Choroid plexus epithelial cell (primary cell): ENCODE measurements around the gene TK2.
"Not testable (repeated sequence)": the region's sequence is repeated elsewhere in the genome, so short reads cannot be mapped to it uniquely, and the experiment has no call there.

Experiments used
- DNase-seq: peaks from one replicate; pipeline ENCODE4 v3.0.0-alpha.2; 2010; ENCODE audit warnings: low read depth
- H3K4me3 ChIP-seq: 2 replicates; pipeline ENCODE4 v1.5.1; 2011; ENCODE audit warnings: low read depth, mild to moderate bottlenecking, control low read depth, low read length, moderate library complexity
- TF ChIP-seq, protein P1 (sequence below): conservative IDR thresholded peaks from 2 replicates; pipeline ENCODE4 v1.5.1; 2011; ENCODE audit warnings: low read depth, mild to moderate bottlenecking, control low read depth, inconsistent platforms, low read length, moderate library complexity

Gene TK2

GRCh38 chr16:66549284-66550131, at the start of gene TK2:
TK2 (minus strand) TSS chr16:66550122; CDS start chr16:66550061, 61 bp downstream.
- DNase-seq: peak; percentile 80
- TF ChIP-seq, protein P1, sequence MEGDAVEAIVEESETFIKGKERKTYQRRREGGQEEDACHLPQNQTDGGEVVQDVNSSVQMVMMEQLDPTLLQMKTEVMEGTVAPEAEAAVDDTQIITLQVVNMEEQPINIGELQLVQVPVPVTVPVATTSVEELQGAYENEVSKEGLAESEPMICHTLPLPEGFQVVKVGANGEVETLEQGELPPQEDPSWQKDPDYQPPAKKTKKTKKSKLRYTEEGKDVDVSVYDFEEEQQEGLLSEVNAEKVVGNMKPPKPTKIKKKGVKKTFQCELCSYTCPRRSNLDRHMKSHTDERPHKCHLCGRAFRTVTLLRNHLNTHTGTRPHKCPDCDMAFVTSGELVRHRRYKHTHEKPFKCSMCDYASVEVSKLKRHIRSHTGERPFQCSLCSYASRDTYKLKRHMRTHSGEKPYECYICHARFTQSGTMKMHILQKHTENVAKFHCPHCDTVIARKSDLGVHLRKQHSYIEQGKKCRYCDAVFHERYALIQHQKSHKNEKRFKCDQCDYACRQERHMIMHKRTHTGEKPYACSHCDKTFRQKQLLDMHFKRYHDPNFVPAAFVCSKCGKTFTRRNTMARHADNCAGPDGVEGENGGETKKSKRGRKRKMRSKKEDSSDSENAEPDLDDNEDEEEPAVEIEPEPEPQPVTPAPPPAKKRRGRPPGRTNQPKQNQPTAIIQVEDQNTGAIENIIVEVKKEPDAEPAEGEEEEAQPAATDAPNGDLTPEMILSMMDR: peak; percentile 27
- H3K4me3 ChIP-seq: peak within 1 kb of the TSS; percentile 67

- no peak overlapping the region for H3K4me3 ChIP-seq
- no peak for DNase-seq
- TF ChIP-seq, protein P1: no peak
Observed at GRCh38 chr16:66598111-66598510, 48.2 kb upstream of the TK2 start.

- TF ChIP-seq, protein P1: no peak
- no peak overlapping the region for H3K4me3 ChIP-seq
- DNase-seq: no peak
Observed at GRCh38 chr16:66596986-66597848, 47.3 kb upstream of the TK2 start.

- H3K4me3 ChIP-seq, DNase-seq: not testable (repeated sequence)
Observed at GRCh38 chr16:66596559-66596958, 46.6 kb upstream of the TK2 start.

DNA sequence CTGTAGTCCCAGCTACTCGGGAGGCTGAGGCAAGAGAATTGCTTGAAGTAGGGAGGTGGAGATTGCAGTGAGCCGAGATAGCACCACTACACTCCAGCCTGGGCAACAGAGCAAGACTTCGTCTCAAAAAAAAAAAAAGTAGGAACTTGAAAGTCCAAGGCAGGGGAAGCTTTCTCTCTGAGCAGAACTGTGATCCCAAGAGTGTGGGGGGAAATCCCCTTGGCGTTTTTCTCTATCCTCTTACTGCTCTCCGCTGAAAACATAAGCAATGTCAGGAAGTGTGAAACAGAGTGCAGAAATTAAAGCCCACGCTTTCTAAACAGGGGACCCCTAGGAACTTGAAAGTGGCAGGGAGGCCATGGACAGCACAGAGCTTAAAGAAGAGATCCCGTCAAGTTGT, 44.8 kb upstream of the TK2 start:
- H3K4me3 ChIP-seq: no peak overlapping the region
- TF ChIP-seq, protein P1: no peak
- DNase-seq: no peak

DNA sequence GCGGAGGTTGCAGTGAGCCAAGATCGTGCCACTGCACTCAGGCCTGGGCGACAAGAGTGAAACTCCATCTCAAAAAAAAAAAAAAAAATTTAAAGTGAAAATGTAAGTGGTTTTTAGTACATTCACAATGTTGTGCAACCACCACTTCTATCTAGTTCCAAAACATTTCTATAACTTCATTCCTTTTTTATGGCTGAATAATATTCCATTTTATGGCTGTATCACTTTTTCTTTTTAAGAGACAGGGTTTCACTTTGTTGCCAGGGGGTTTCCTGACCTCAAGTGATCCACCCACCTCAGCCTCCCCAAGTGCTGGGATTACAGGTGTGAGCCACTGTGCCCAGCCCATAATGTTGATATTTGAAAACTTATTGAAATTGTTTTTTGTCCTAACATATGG, 42.9 kb upstream of the TK2 start:
- no peak overlapping the region for H3K4me3 ChIP-seq
- TF ChIP-seq, protein P1: no peak
- no peak for DNase-seq

GRCh38 chr16:66592241-66592640, 42.3 kb upstream of the TK2 start:
- H3K4me3 ChIP-seq: no peak overlapping the region
- DNase-seq: no peak
- TF ChIP-seq, protein P1: no peak
